ENCODE measurements around the gene LBHD1.

LBHD1 gene

DNA sequence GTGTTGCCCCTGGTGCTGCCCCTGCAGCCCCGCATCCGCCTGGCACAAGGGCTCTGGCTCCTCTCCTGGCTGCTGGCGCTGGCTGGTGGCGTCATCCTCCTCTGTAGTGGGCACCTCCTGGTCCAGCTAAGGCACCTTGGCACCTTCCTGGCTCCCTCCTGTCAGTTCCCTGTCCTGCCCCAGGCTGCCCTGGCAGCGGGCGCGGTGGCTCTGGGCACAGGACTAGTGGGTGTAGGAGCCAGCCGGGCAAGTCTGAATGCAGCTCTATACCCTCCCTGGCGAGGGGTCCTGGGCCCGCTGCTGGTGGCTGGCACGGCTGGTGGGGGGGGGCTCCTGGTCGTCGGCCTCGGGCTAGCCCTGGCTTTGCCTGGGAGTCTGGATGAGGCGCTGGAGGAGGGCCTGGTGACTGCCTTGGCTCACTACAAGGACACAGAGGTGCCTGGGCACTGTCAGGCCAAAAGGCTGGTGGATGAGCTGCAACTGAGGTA lies 58.7 kb downstream of the LBHD1 start:
- no peak for DNase-seq

Data from NCI-H69 (cell line).